NK-92 (cell line): Measurements from ENCODE around the gene PHLPP1.

Experiments used
- DNase-seq: peaks from one replicate; lab custom pipeline; 2025; ENCODE audit not compliant: unreplicated experiment; lab: John Stamatoyannopoulos, UW

PHLPP1 gene

GRCh38 chr18:62844850-62845643 lies 129.7 kb downstream of the PHLPP1 start:
- no peak for DNase-seq

- DNase-seq = no peak
Measured at GRCh38 chr18:62846313-62846712, 131.0 kb downstream of the PHLPP1 start.

DNA sequence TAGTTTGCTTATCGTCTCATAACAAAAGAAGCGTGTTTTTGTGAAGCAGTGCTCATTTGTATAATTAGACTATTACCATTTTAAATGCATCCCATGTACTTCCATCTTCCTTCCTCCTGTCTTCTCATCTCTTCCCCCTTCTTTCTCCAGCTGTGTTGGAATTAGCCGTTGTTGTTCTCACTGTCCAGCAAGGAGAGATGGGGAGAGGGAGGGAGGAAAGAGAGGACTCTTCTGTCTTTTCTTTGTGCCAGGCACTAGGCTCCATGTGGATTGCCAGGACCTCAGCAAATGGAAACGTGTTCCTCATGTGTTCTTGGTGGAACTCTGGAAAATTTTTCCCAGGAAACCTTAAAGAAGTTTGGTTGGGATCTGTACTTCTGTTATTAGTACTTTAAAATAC lies 131.7 kb downstream of the PHLPP1 start:
- no peak for DNase-seq

GRCh38 chr18:62848946-62849345 lies 133.6 kb downstream of the PHLPP1 start:
- DNase-seq = no peak

DNA sequence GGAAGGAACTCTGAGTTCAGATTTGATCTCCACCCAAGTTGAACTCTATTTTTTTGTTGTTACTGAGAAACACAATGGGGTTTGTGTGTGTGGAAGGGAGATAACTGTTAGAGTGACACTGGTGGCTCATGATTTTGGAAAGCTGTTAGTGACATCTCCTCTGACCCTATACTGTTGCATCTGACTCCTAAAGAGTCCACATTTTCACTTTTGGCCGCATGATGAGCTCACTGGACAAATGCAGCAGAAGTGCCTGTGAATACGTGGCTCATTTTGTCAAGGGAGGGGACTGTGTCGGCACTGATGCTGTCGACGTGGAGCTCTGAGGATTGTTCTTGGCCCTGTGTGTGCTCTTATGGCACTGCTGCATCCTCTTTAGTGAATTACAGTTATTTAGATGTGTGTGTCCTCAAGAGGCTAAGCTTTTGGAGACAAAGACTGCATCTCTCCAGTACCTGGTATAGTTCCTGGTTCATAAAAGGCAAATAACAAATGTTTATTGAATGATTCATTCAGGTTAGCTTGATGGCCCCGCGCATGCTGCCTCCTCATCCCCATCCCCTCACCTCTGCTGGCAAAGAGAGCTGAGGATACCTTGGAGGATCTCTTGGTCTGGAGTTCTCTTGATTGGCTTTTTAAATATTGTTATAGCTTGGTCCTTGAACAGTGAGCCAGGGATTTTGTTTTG lies 135.4 kb downstream of the PHLPP1 start:
- no peak for DNase-seq

DNA sequence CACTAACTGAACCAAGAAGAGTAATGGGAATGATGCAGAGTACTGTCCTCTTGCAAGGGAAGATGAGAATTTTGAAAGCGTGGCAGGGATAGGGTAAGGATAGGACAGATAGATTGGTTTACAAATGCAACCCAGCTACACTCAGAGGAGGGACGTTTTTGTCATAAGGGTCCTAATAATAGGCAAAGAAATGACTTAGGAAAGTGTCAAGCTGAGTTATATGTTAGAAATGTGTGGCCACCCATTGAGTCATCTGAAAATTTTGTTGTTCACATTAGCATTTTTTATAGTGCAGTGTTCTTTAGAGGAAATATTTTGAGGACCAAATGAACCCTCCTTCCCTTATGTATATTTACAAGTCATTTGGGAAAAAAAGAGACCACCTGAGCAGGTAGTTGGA lies 137.5 kb downstream of the PHLPP1 start:
- DNase-seq = no peak

DNA sequence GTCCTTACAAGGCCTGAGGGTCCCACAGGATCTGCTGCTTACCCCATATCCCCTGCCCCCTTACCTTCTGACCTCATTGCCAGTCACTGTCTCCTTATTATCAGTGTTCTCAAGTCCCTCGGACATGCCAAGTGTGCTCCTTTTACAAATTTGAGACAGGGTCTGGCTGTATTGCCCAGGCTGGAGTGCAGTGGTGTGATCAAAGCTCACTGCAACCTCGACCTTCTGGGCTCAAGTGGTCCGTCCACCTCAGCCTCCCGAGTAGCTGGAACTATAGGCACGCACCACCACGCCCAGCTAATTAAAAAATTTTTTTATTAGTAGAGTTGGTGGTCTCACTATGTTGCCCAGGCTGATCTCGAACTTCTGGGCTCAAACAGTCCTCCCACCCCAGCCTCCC lies 141.0 kb downstream of the PHLPP1 start:
- no peak for DNase-seq

- no peak for DNase-seq
Measured at GRCh38 chr18:62857263-62857976, 142.1 kb downstream of the PHLPP1 start.

GRCh38 chr18:62860062-62860461 lies 144.7 kb downstream of the PHLPP1 start:
- no peak for DNase-seq

DNA sequence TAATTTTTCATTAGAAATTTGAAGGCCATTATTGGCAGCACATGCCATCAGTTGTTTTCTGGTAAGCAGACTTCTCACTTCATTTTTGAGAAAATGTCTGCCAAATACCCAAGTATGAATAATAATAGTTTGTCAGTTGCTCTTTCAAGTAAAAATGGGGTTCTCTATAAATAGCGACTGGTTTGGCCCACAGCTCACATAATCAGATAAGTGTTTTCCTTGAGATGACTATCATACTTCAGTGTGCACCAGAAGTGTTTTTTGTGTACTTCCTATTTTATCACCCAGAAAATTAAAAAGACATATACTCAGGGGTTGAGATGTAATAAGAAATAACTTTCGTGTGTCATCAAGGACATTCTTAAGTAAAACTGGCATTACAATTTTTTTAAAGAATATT lies 147.1 kb downstream of the PHLPP1 start:
- DNase-seq = no peak

- DNase-seq = no peak
Measured at GRCh38 chr18:62863579-62864001, 148.2 kb downstream of the PHLPP1 start.

DNA sequence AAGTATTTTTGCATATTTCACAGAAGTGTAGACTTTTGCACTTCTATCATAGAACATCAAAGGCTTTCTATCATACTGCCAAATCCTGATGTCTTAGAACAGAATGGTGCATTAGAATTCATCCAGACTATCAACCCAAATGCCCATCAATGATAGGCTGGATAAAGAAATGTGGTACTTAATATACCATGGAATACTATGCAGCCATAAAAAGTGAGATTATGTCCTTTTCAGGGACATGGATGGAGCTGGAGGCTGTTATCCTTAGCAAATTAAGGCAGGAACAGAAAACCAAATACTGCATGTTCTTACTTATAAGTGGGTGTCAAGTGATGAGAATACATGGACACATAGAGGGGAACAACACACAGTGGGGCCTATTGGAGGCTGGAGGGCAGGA lies 150.2 kb downstream of the PHLPP1 start:
- DNase-seq = no peak

DNA sequence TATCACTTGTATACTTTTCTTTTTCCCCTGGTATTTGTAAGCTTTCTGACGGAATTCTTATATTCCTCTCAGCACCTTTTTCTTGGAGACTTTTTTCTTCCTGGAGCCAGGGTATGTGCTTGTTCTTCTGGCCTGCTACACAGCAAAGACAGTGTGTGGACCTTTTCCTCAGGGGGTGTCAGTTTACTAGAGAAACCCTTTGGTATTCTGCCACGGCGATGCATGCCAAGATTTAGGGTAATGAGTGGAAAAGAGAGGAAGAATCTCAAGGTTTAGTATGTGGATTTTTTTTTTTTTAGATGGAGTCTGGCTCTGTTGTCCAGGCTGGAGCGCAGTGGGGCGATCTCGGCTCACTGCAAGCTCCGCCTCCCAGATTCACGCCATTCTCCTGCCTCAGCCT lies 152.2 kb downstream of the PHLPP1 start:
- DNase-seq = no peak

DNA sequence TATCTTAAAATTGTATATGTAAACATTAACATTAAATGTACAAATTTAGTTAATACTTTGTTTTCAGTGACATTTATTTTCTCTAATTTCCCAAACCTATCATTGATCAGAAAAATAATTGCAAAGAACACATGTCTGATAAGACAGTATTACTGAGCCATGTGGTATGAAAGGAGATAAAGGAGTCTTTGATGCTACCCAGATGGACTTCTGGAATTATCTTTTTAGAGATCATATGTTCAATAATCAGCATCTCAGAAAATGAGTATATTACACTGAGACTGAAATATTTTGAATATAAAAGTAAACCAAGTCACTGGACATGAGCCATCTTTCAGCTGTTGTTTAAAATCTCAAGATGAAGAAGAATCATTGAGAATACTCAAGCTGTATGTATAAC lies 153.3 kb downstream of the PHLPP1 start:
- no peak for DNase-seq

DNA sequence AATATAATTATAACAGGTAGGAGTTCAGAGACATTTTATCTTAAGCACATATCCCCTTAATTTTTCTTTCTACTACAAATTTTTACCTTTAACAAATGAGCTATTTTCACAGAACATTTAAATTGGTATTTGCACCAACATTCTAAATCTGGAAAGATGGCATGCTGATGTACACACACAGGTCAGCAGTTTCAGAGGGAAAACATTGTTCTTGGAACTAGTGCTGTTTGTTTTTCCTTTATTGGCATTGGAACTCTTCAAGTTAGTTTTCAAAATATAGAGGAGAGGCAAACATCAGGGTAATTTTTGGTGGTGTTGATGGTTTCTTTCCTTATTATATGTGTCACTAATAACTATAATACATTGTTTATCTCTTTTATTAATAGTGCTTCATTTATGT lies 155.3 kb downstream of the PHLPP1 start:
- no peak for DNase-seq

GRCh38 chr18:62875323-62875722 lies 160.0 kb downstream of the PHLPP1 start:
- no peak for DNase-seq

GRCh38 chr18:62876111-62876510 lies 160.8 kb downstream of the PHLPP1 start:
- no peak for DNase-seq

- no peak for DNase-seq
Measured at GRCh38 chr18:62876828-62877227, 161.5 kb downstream of the PHLPP1 start.

- no peak for DNase-seq
Measured at GRCh38 chr18:62877411-62878221, 162.3 kb downstream of the PHLPP1 start.

- no peak for DNase-seq
Measured at GRCh38 chr18:62878305-62878704, 163.0 kb downstream of the PHLPP1 start.

- DNase-seq = no peak
Measured at GRCh38 chr18:62880034-62880433, 164.7 kb downstream of the PHLPP1 start.
